NCI-H1048 (cell line): ENCODE data around the gene ARPC1A.
"Not testable (repeated sequence)": the region's sequence is repeated elsewhere in the genome, so short reads cannot be mapped to it uniquely, and the experiment has no call there.

Experiments
- DNase-seq: peaks from one replicate; lab custom pipeline; 2025; lab: John Stamatoyannopoulos, UW

ARPC1A gene

DNA sequence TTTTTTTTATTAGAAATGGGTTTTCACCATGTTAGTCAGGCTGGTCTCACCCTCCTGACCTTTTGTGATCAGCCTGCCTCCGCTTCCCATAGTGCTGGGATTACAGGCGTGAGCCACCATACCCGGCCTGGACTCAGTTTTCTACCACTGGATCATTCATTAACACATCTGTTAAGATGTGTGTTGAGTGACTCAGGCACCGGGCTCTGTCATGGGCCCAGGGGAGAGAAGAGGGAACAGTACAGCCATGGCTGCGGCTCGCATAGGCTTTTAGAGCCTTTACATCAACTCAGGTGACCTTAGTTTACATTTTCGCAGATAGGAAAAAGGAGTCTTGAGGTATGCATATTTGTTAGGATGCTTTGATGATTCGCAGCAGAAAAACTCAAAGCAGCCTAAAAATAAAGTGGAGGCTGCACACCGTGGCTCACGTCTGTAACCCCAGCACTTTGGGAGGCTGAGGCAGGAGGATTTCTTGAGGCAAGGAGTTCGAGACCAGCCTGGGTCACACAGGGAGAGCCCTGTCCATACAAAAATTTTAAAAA is 45.8 kb downstream of the ARPC1A start:
- DNase-seq, result no peak

- DNase-seq, result no peak
These were observed 46.8 kb downstream of the ARPC1A start for GRCh38 chr7:99372275-99373090.

- DNase-seq, result no peak
These were observed 47.7 kb downstream of the ARPC1A start for GRCh38 chr7:99373091-99374066.

GRCh38 chr7:99374111-99375064 is 48.7 kb downstream of the ARPC1A start, which contains the start of gene ARPC1B:
Gene ARPC1B (plus strand): TSS chr7:99374730. CDS start chr7:99385715, 10,985 bp downstream.
- DNase-seq, result no peak

GRCh38 chr7:99375070-99375807 is 49.5 kb downstream of the ARPC1A start:
- no peak for DNase-seq

- no peak for DNase-seq
These were observed 53.4 kb downstream of the ARPC1A start for GRCh38 chr7:99379043-99379577.

- not testable (repeated sequence) for DNase-seq
These were observed 54.0 kb downstream of the ARPC1A start for GRCh38 chr7:99379693-99380031.

GRCh38 chr7:99380032-99380822 is 54.5 kb downstream of the ARPC1A start:
- no peak for DNase-seq

GRCh38 chr7:99380823-99381663 is 55.3 kb downstream of the ARPC1A start:
- no peak for DNase-seq

DNA sequence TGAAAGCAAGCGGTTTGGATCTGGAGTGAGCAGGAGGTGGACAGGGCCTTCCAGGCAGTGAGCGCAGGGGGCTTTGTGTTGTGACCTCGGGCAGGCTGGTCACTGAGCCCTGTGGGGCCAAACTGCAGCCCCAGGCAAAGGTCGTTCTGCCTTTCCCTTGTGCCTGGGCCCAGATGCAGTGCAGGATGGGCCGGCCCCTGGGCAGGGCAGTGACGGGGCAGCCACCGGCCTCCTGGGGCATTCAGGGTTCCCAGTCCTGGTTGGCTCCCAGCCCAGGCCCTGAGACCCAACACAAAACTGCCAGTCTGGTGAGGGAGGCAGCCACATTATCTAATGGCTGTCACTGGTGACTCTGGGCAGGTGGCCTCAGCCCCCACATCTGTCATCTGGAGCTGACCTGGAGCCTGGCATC is 56.0 kb downstream of the ARPC1A start:
- DNase-seq, result no peak

DNA sequence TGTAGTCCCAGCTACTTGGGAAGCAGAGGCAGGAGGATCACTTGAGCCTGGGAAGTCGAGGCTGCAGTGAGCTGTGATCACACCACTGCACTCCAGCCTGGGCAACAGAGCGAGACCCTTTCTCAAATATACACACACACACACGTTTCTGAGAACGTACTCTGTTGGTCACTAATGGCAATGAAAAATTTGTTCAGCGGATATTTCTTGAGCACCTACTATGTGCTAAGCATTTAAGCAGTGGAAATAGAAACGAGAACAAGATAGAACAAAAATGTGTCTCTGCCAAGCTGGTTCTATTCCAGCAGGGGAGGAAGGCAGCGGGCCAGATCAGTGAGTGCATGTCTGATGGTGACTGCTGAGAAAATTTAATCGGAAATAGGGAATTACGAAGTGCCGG is 57.5 kb downstream of the ARPC1A start:
- DNase-seq, result no peak

- no peak for DNase-seq
These were observed 58.2 kb downstream of the ARPC1A start for GRCh38 chr7:99383791-99384370.

- no peak for DNase-seq
These were observed 58.8 kb downstream of the ARPC1A start for GRCh38 chr7:99384523-99384922.

GRCh38 chr7:99385564-99385963 is 59.9 kb downstream of the ARPC1A start:
- no peak for DNase-seq

- no peak for DNase-seq
These were observed 61.0 kb downstream of the ARPC1A start for GRCh38 chr7:99386584-99387238.

- DNase-seq, result not testable (repeated sequence)
These were observed 61.5 kb downstream of the ARPC1A start for GRCh38 chr7:99387239-99387635.

DNA sequence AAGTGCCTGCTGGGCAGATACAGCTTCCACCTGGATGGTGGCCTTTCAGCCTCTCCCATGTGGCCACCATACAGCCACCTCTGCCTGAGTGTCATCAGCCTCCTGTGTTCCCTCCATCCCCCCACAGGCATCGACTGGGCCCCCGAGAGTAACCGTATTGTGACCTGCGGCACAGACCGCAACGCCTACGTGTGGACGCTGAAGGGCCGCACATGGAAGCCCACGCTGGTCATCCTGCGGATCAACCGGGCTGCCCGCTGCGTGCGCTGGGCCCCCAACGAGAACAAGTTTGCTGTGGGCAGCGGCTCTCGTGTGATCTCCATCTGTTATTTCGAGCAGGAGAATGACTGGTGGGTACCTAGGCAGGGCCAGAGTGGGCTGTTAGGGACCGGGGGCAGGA is 62.2 kb downstream of the ARPC1A start:
- no peak for DNase-seq

- DNase-seq, result no peak
These were observed 64.1 kb downstream of the ARPC1A start for GRCh38 chr7:99389772-99390171.
